Ovary (tissue), 3 donors: Measurements from ENCODE around the gene OR4E2.

Experiments
- CTCF ChIP-seq, 3 donors: fragments of 450-650 bp in 2 of 3; fragments of 200-600 bp in 1 of 3; IDR thresholded peaks; one replicate each; pipeline versions ENCODE4 v1.5.1 to v1.8.0; 2016 to 2022; ENCODE audit warnings: antibody characterized with exemption in 3 of 3, mild to moderate bottlenecking in 1 of 3
- EP300 ChIP-seq: sonication (generic); formaldehyde crosslinking; IDR thresholded peaks from one replicate; pipeline ENCODE4 v1.6.1; 2017; ENCODE audit warnings: antibody characterized with exemption
- POLR2A ChIP-seq: fragments of 450-650 bp; IDR thresholded peaks from one replicate; pipeline ENCODE4 v1.6.1; 2017; ENCODE audit warnings: antibody characterized with exemption, mild to moderate bottlenecking, moderate library complexity
- donor health status: DM: no; HTN: no; CAD: no.

GRCh38 chr14:21647380-21647779, 6.3 kb upstream of the OR4E2 start:
- TF ChIP-seq CTCF (IDR thresholded peaks at IDR 0.05) (no peak), EP300 (no peak), POLR2A (no peak)
